GM19351 (cell line): Measurements from ENCODE around the gene ZBTB7B.
A peak's percentile ranks its signal among the peaks of the same experiment; 100 is the strongest.
"Not testable (repeated sequence)": the region's sequence is repeated elsewhere in the genome, so short reads cannot be mapped to it uniquely, and the experiment has no call there.

Experiments used
- ATAC-seq: cut with Tn5 transposase; IDR thresholded peaks from one replicate; pipeline ENCODE4 v1.9.1; 2021; ENCODE audit warnings: mild to moderate bottlenecking, moderate library complexity; ENCODE audit not compliant: unreplicated experiment

Gene ZBTB7B

GRCh38 chr1:154986736-154987135 is 15.9 kb upstream of the ZBTB7B start:
- ATAC-seq: not testable (repeated sequence)

GRCh38 chr1:154987326-154987725 is 15.3 kb upstream of the ZBTB7B start:
- ATAC-seq: no peak

- no peak for ATAC-seq
Measured at GRCh38 chr1:154988058-154988954, 14.3 kb upstream of the ZBTB7B start.

GRCh38 chr1:154989195-154989860 is 13.3 kb upstream of the ZBTB7B start:
- no peak for ATAC-seq

- ATAC-seq: no peak
Measured at GRCh38 chr1:154990276-154990675, 12.3 kb upstream of the ZBTB7B start.

- no peak for ATAC-seq
Measured at GRCh38 chr1:154992721-154993571, 9.7 kb upstream of the ZBTB7B start.

- no peak for ATAC-seq
Measured at GRCh38 chr1:154993572-154994268, 8.9 kb upstream of the ZBTB7B start, which contains the start of gene LENEP. TSS of gene LENEP (plus strand) at chr1:154993586. CDS start at chr1:154993608, 22 bp downstream.

GRCh38 chr1:154994269-154994587 is 8.4 kb upstream of the ZBTB7B start:
- ATAC-seq: no peak

GRCh38 chr1:154994591-154994990 is 8.0 kb upstream of the ZBTB7B start:
- ATAC-seq: no peak

- ATAC-seq: not testable (repeated sequence)
Measured at GRCh38 chr1:154995301-154995983, 7.2 kb upstream of the ZBTB7B start.

- no peak for ATAC-seq
Measured at GRCh38 chr1:154996966-154997701, 5.5 kb upstream of the ZBTB7B start.

GRCh38 chr1:154998201-154998780 is 4.3 kb upstream of the ZBTB7B start:
- no peak for ATAC-seq

GRCh38 chr1:154998818-154999570 is 3.6 kb upstream of the ZBTB7B start:
- ATAC-seq: no peak

GRCh38 chr1:154999571-155000410 is 2.8 kb upstream of the ZBTB7B start:
- ATAC-seq: no peak

GRCh38 chr1:155000411-155000725 is 2.2 kb upstream of the ZBTB7B start:
- ATAC-seq: no peak

- peak; percentile 49 for ATAC-seq
Measured at GRCh38 chr1:155000726-155001424, 1.7 kb upstream of the ZBTB7B start.

GRCh38 chr1:155001425-155001674 is 1.3 kb upstream of the ZBTB7B start:
- ATAC-seq: no peak
